Fibroblast of skin of right quadriceps (primary cell): ENCODE data around the gene FKBP10.
"Not testable (repeated sequence)": the region's sequence is repeated elsewhere in the genome, so short reads cannot be mapped to it uniquely, and the experiment has no call there.

ENCODE experiments used
- DNase-seq: peaks from one replicate; pipeline ENCODE4 v3.0.0-alpha.2; 2013

The FKBP10 gene

GRCh38 chr17:41844971-41845370 is 32.2 kb downstream of the FKBP10 start:
- DNase-seq, result no peak

DNA sequence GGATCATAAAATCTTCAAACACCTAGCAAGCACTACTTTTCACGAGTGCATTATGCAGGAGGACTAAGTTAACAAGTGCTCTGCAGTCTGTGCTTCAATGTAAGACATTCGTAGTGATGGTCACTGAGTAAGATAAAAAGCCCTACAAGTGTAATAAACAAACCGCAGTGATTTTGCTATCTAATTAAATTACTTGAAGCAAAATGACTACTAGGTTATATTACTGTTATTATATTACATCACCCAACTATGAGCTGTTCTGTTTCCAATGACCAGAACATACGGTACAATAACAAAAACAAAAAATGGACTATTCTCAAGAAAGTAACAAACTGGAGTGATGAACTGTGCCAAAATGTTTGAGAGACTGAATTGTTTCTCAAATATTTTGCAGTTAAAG is 36.0 kb downstream of the FKBP10 start:
- no peak for DNase-seq

DNA sequence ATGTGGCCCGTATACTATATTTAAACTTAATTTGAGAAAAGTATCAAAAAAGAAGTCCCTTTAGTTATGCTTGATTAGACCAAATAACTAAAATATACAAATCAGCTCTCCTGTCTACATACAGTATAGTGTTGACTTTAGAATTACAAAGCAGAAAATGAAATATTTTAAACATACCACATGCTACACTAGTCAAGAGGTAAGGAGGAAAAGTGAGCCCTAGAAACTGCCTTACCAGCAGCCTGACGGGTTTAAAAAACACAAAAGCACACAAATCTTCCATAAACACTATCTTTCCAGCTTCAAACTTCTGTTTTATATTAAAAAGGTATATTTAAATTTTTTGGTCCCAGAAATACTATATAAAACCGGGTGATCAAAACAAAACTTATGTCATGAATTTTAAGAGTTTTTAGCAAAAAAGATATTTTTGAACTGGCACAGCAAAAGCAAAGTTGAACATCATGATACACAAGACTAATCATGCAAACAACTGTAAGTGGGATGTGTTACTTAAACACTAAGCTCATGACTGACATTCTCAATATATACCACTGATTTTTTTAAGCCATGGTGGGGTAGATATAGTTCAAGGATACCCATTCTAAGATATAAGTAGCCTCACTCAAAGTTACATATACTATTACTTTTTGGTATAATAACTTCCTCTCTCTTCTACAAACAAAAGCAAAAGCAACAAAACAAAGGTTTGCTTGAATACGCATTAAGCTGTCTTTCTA is 36.6 kb downstream of the FKBP10 start:
- DNase-seq, result no peak

GRCh38 chr17:41851382-41851781 is 38.6 kb downstream of the FKBP10 start:
- DNase-seq, result not testable (repeated sequence)

DNA sequence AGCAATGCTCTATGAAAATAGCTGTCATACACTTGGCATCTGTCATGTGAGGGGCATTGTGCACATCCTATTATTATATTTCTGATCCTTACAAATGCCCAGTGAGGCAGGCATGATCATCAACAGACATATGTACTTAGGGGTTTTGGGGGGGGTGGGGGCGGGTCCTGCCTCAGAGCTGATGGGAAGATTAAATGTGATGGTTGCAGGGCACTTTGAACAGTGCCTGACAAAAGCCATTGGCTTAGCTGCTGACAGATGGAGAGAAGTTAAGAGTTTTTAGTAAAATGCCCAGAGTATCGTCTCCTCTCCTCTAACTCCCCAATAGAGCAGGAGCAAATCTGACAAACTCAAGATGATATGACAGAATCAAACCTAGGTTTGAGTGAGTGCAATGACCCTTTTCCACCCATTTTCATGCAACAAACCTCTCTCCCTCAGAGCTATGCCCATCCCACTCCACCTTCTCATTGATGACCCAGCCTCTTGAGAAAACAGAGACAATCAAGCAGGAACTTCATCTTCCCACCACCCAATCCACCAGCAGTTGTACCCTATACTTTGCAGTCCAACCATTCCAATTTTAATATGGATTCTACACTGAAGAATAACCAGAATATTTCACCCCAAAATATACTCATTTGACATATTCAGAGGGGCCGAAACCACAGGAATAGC is 47.6 kb downstream of the FKBP10 start:
- DNase-seq, result no peak

GRCh38 chr17:41863074-41863848 is 50.5 kb downstream of the FKBP10 start:
- DNase-seq, result no peak

DNA sequence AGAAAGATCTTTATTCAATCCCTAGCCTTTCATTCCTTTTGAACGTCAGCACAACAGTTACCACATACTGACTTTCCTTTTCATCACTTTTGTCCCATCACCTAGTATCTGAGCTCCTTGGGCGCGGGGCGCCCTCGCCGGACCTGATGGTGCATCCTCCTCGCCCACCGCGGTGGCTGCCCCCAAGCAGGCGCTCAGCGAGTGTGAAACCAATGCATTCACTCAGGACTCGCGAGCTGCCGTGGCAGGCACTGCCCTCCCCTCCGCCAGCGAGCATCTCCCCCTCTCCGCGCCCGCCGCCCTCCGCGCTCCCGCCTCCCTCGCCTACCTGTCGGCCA is 51.7 kb downstream of the FKBP10 start:
- DNase-seq, result no peak

- peak; percentile 87 for DNase-seq
Observed at GRCh38 chr17:41864836-41865595, 52.2 kb downstream of the FKBP10 start, which contains the start of gene KLHL11. KLHL11 (minus strand) TSS chr17:41865423; CDS start chr17:41865370, 53 bp downstream.

- no peak for DNase-seq
Observed at GRCh38 chr17:41865596-41865893, 52.7 kb downstream of the FKBP10 start.

DNA sequence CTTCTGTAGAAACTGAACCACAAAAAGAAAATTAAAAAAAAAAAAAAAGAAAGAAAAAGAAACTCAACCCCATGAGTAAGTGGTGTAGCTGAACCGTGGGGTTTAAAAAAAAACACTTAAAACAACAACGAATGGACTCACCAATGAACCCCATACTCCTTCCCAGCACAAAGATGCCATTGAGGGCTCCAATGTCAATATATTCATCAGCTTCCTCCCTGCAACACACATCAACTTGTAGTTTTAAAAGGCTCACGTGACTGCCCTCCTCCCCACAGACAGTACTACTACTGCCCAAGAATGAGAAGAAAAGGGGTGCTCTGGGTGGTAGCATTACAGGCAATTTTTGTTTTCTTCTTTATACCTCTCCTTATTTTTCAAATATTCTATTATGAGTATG is 55.8 kb downstream of the FKBP10 start:
- no peak for DNase-seq

- no peak for DNase-seq
Observed at GRCh38 chr17:41869426-41869825, 56.6 kb downstream of the FKBP10 start.

- no peak for DNase-seq
Observed at GRCh38 chr17:41870097-41870496, 57.3 kb downstream of the FKBP10 start.

DNA sequence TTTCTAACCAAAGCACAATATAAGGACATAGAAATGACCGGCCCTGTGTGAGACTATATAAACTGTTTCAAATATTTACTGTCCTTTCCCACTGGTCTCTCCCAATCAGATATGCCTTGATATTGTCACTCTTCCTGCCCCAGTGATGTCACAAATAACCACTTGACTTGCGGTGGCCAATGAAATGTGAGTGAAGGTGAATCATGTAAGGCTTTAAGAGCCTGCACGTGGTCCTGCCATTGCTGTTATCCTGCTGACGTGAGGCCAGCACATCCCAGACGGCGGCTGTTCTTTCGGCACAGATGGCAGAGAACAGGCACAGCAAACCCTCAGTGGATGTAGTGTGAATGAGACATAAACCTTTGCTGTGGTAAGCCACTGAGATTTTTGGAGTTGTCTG is 57.8 kb downstream of the FKBP10 start:
- no peak for DNase-seq

DNA sequence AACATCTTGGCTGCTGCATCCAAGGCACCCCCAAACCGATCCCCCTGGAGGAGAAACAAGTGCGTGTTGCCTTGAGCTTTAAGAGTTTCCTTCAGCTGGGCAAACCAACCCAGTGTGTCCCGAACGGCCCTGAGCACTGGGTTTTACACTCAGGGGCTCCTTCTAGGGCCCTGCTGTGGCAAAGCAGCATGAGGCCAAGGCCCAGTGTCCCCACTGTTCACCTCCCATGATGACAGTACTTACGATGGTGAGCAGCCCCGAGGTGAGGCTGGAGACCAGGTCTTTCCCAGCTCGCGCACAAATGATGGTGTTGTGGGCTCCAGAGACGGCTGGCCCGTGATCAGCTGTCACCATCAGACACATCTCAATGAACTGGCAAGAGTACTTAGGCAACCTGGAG is 59.0 kb downstream of the FKBP10 start:
- no peak for DNase-seq
